BJ (cell line): ENCODE results near the gene HLA-F. TPM values are rescaled to one million over a fixed set of nuclear protein-coding genes. Genes with fewer than 3 reads are reported as not detected.
A peak's percentile ranks its signal among the peaks of the same experiment; 100 is the strongest.

ENCODE experiments used
- CTCF ChIA-PET: fragments of 350-600 bp; formaldehyde crosslinking; extraction: SDS; loops from one replicate; lab custom pipeline; 2021; ENCODE audit warnings: antibody characterized with exemption, inconsistent platforms; lab: Yijun Ruan, JAX
- POLR2A ChIA-PET: fragments of 300-600 bp; sonication (Branson Sonifier 250); formaldehyde crosslinking; extraction: SDS; loops from one replicate; lab custom pipeline; 2021; ENCODE audit warnings: antibody characterized with exemption; lab: Charles Lee
- DNase-seq: peaks from one replicate; pipeline ENCODE4 v3.0.0-alpha.2; 2011; ENCODE audit warnings: low read depth
- H3K27me3 ChIP-seq: 2 replicates; pipeline ENCODE4 v1.6.0; 2011; ENCODE audit warnings: low read length; ENCODE audit not compliant: control insufficient read depth, insufficient read depth
- H3K36me3 ChIP-seq: 2 replicates; pipeline ENCODE4 v1.5.1; 2011; ENCODE audit warnings: low read length; ENCODE audit not compliant: control insufficient read depth, insufficient read depth
- H3K4me3 ChIP-seq: 2 replicates; pipeline ENCODE4 v1.5.1; 2011; ENCODE audit warnings: low read depth, mild to moderate bottlenecking, control low read depth, low read length
- CTCF ChIP-seq: IDR thresholded peaks from 2 replicates; pipeline ENCODE4 v1.5.1; 2011; ENCODE audit warnings: low read depth, mild to moderate bottlenecking, control low read depth, inconsistent platforms, low read length, moderate library complexity; ENCODE audit not compliant: insufficient read depth
- polyA plus RNA-seq: library from polyadenylated mRNA; depleted of rRNA; stranded (reverse); fragments of >200 nt; gene quantifications from 2 replicates; pipeline ENCODE4 v1.2.3, GENCODE V29; 2011

HLA-F gene
- polyA plus RNA-seq, 1 experiment = 30.7 TPM

- H3K27me3 ChIP-seq = no peaks in the 10 kb centered on the region
- H3K36me3 ChIP-seq = peaks cover 2% of the 10 kb centered on the region; the same call in 1 of the 2 replicates
- no peak overlapping the region for H3K4me3 ChIP-seq
- DNase-seq = no peak
- TF ChIP-seq CTCF = peak; percentile 81
- ChIA-PET POLR2A (no interaction called here), CTCF (interaction anchor here (0.6 to 7.1 kb wide), 20 partner anchors 12 to 286 kb away, joined by 3 to 71 read pairs (median 5); no protein-coding TSS in a partner anchor)
Observed at GRCh38 chr6:29737707-29738630, 14.7 kb downstream of the HLA-F start.

- no peak for DNase-seq
- no peak overlapping the region for H3K4me3 ChIP-seq
- POLR2A ChIA-PET = no interaction called here
- no peaks in the 10 kb centered on the region for H3K27me3 ChIP-seq
- CTCF ChIA-PET = interaction anchor here (1.3 to 7.1 kb wide), 9 partner anchors 12 to 113 kb away, joined by 5 to 71 read pairs (median 8); no protein-coding TSS in a partner anchor
- TF ChIP-seq CTCF = no peak
- H3K36me3 ChIP-seq = peaks cover 2% of the 10 kb centered on the region; the same call in 1 of the 2 replicates
Observed at GRCh38 chr6:29739136-29739881, 16.1 kb downstream of the HLA-F start.

DNA sequence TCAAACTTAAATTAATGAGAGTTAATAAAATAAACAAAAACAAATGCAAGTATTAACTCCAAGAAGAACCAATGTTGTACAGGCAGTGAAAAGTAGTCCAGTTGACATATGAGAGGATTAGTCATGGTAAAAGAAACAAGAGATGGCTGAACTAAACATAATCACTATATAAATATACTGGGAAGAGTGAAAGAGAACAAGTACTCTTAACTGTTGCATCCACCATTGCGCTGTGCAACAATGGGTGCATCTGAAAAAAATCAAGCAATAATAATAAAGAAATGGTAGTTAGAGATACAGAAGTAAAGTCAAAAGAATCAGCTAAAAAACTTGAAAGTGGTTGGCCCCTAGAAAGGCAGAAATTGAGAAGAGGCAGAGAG lies 16.6 kb downstream of the HLA-F start:
- DNase-seq = no peak
- no peak for TF ChIP-seq CTCF
- no peak overlapping the region for H3K4me3 ChIP-seq
- CTCF ChIA-PET = interaction anchor here (1.7 to 6.1 kb wide), 3 partner anchors 9 to 95 kb away, joined by 3 to 62 read pairs (median 12); no protein-coding TSS in a partner anchor
- H3K36me3 ChIP-seq = peaks cover 2% of the 10 kb centered on the region; the same call in 1 of the 2 replicates
- H3K27me3 ChIP-seq = no peaks in the 10 kb centered on the region
- POLR2A ChIA-PET = no interaction called here

GRCh38 chr6:29741592-29741991 lies 18.4 kb downstream of the HLA-F start:
- no peak for TF ChIP-seq CTCF
- CTCF ChIA-PET = interaction anchor here (0.7 to 3.0 kb wide), 7 partner anchors 11 to 106 kb away, joined by 3 to 12 read pairs (median 3); no protein-coding TSS in a partner anchor
- Histone ChIP-seq H3K36me3 (peaks cover 2% of the 10 kb centered on the region; the same call in 1 of the 2 replicates), H3K27me3 (no peaks in the 10 kb centered on the region), H3K4me3 (no peak overlapping the region)
- POLR2A ChIA-PET = no interaction called here
- no peak for DNase-seq
